HG03175 (cell line): ENCODE results near the gene OPTN.
"Not testable (repeated sequence)": the region's sequence is repeated elsewhere in the genome, so short reads cannot be mapped to it uniquely, and the experiment has no call there.

Source experiments
- ATAC-seq: cut with Tn5 transposase; IDR thresholded peaks from one replicate; pipeline ENCODE4 v1.9.1; 2021; ENCODE audit warnings: mild to moderate bottlenecking, moderate library complexity; ENCODE audit not compliant: unreplicated experiment

Gene OPTN

DNA sequence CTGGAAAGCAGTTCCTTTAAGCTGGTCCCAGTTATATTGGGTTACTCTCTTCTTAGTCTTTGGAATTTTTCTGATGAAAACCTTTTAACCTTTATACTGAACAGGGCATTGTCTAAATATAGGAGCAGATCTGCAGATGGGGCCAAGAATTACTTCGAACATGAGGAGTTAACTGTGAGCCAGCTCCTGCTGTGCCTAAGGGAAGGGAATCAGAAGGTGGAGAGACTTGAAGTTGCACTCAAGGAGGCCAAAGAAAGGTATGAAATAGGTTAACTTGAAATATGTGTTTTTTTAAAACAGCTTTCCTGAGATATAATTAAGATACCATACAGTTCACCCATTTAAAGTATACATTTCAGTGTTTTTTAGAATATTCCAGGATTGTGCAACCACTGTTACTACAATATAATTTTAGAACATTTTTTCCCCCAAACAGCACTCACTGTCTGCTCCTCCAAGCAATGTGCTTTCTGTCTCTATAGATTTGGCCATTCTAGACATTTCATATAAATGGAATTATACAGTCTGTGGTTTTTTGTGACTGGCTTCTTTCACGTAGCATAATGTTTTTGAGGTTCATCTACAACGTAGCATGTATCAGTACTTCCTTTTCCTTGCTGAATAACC lies 18.9 kb downstream of the OPTN start:
- ATAC-seq = no peak

DNA sequence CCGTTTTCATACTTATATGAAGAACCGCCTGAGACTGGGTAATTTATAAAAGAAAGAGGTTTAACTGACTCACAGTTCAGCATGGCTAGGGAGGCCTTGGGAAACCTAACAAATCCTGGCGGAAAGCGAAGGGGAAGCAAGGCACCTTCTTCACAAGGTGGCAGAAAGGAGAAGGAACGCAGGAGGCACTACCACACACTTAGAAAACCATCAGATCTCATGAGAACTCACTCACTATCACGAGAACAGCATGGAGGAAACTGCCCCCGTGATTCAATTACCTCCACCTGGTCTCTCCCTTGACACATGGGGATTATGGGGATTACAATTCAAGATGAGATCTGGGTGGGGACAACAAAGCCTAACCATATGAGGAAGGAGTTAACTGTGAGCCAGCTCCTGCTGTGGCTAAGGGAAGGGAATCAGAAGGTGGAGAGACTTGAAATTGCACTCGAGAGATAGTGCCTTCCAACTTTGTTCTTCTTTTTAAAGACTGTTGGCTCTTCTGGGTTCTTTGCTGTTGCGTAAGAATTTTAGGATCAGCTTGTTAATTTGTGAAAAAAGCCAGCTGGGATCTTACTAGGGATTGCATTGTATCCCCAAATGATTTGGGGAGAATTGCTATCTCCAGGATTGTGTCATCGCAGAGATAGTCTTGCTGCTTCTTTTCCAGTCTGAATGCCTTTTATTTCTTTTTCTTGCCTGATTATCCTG lies 21.0 kb downstream of the OPTN start:
- ATAC-seq = no peak

GRCh38 chr10:13121500-13121854 lies 21.5 kb downstream of the OPTN start:
- ATAC-seq = no peak

- ATAC-seq = no peak
These were observed 36.7 kb downstream of the OPTN start for GRCh38 chr10:13136651-13137050.

GRCh38 chr10:13139150-13139549 lies 39.2 kb downstream of the OPTN start:
- ATAC-seq = no peak

GRCh38 chr10:13139676-13140075 lies 39.7 kb downstream of the OPTN start:
- ATAC-seq = no peak

DNA sequence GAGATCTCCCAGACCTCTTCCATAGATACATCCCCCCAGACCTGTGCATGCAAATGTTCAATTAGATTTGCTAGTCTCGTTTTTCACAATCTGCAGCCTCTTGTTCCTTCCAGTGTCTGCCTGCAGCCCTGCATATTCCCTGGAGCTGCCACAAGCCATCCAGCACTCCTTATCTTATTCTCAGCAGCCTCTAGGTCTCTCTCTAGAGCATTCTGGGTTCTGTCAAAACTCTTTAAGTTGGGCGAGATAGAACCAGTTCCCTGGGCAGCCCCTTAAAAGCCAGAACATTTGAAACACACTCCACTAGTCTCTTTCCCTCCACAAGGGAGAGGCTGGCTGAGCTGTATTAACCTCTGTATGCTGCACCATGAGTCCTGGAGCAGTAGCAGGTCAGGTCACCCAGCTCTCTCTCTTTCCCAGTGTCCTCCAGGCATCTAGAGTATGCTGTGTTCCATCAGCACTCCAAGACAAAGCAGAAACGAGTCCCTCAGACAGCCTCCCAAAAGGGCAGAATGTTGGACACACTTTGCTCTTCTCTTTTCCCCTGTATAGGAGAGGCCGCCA lies 40.7 kb downstream of the OPTN start:
- ATAC-seq = no peak

GRCh38 chr10:13143766-13144165 lies 43.8 kb downstream of the OPTN start:
- ATAC-seq = no peak

GRCh38 chr10:13144814-13145213 lies 44.9 kb downstream of the OPTN start:
- no peak for ATAC-seq

DNA sequence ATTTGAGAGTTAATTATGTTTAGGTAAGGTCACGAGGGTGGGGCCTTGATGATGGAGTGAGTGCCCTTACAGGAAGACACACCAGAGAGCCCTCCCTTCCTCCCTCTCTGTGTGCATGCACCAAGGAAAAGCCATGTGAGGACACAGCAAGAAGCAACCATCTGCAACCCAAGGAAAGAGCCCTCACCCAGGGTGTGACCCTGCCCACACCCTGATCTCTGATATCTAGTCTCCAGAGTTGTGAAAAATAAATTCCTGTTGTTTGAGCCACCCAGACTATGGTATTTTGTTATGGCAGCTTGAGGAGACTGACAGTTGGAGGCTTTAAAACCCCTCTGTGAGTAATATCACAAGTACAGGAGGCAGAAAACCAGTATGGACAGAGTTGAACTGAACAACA lies 46.4 kb downstream of the OPTN start:
- no peak for ATAC-seq

DNA sequence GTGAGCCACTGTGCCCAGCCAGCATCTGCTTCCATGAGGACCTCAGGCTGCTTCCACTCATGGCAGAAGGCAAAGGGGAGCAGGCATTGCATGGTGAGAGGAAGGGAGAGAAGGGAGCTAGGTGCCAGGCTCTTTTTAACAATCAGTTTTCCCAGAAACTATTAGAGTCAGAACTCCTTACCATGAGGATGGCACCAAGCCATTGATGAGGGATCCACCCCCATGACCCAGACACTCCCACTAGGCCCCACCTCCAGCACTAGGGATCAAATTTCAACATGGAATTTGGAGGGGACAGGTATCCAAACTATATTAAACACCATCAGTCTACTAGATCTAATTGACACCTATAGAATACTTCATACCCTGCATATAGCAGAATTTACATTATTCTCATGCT lies 47.2 kb downstream of the OPTN start:
- no peak for ATAC-seq

DNA sequence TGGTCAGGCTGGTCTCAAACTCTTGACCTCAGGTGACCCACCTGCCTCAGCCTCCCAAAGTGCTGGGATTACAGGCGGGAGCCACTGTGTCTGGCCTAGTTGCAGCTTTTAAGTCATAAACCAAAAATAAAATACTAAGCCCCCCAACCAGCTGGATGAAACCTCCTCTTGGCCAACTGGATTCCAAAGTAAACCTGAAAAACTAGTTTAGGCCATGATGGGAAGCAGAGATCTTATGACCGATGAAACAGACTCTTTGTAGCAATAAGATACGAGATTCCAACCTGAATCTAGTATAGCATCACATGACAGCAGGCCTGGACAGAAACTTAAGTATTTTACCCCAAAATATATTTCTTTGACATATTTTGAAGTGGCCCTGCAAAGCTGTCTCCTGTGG lies 52.3 kb downstream of the OPTN start:
- no peak for ATAC-seq

DNA sequence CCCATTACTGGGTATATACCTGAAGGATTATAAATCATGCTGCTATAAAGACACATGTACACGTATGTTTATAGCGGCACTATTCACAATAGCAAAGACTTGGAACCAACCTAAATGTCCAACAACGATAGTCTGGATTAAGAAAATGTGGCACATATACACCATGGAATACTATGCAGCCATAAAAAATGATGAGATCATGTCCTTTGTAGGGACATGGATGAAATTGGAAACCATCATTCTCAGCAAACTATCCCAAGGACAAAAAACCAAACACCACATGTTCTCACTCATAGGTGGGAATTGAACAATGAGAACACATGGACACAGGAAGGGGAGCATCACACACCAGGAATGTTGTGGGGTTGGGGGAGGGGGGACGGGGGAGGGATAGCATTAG lies 55.9 kb downstream of the OPTN start:
- not testable (repeated sequence) for ATAC-seq

- no peak for ATAC-seq
These were observed 58.4 kb downstream of the OPTN start for GRCh38 chr10:13158401-13158800.

DNA sequence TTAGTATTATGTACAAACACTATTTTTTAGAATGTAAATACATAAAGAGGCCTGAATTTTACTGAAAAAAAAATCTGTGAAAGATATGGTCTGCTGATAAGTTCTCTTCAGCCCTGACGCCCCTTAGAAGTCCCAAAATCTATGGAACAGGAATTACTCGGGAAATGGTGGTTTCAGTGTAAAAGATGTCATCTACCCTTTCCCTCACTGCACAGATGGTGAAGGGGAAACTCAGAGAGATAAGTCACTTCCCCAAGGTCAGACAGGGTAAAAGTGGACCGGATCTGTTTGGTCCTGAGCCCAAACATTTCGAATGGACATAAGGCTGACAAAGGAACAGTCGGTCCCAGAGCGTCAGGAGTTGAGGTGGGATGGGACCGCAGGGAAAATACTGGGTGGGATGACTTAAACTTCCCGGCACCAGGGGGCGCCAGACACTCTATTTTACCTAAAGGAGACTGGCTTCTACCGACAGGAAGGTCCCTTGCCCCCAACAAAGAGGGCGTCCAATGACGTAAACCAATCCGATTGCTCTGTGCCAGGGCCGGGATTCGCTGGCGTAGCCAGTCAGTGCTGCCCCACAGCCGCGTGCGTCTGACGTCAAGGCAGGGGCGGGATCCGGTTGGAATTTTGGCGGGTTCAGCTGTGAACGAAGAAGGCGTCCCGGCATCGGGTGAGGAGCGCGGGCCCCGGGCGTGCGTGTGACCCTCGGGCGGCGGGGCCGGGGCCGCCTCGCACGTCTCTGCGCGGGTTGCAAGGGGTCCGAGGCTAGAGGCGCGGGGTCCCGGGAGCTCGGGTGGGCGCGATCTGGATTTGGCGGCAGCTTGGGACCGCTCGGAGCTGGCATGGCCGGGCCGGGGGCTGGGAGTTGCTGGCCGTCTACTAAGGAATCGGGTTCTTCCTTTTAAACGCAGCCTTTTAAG lies 61.2 kb downstream of the OPTN start, which contains the start of gene MCM10:
Gene MCM10 (plus strand): TSS at position 625 of the 923 bp plus-strand sequence. CDS start 2,645 bp downstream, outside the sequence.
- peak; percentile 100 for ATAC-seq

DNA sequence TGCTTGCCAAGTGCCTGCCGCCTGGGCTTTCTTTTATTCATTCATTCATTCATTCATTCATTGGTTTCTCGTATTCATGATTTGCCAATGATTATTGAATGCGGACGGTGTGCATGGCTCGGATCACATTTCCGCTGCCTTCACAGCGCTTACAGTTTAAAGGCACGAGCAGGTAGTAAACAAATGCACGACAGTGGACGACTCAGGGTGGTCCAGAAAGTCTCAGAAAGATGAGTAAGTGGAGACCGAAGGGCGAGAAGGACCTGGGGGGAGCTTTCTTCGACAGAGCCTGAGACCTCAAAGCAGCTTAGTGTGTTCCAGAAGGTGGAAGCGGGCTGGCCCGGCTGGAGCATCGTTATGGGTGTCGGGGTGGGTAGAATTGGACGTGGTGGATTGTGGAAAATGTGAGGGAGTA lies 61.9 kb downstream of the OPTN start:
- no peak for ATAC-seq

DNA sequence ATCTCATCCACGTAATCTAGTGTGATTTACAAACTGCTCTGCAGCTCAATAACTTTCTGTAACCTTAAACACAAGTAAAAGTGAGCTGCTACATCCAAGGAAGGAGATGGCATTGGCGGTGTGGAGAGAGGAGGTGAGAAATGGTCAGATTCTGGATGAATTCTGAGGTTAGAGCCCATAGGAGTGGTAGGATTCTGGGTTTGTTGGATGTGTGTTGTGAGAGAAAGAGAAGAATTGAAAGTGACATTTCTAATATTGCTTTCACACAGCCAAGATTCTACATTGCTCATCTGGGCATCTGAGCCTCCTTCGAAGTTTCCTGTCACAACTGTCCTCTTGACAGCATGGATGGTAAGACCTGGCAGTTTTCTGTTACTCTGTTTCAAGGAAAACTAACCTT lies 63.9 kb downstream of the OPTN start:
- ATAC-seq = no peak

- no peak for ATAC-seq
These were observed 65.2 kb downstream of the OPTN start for GRCh38 chr10:13165177-13165576.

DNA sequence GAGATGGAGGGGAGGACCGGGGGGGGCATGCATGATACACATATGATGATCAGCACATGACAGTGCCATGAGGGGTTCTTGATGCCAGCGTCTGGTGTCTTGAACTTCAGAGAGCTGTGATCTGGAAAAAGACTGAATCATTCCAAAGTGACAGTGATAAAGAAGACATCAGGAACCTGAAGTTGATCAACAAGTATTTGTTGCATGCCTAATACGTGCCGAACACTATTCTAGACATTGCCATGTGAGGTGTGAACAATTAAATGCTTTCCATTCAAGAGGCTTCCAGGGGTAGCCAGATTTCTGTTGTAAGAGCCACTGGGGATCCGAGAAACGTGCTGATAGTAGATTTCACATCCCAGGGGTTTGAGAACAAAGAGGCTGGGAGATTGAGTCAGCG lies 67.6 kb downstream of the OPTN start:
- ATAC-seq = no peak

- ATAC-seq = no peak
These were observed 68.8 kb downstream of the OPTN start for GRCh38 chr10:13168781-13169180.

GRCh38 chr10:13173616-13174015 lies 73.7 kb downstream of the OPTN start:
- no peak for ATAC-seq
